AG09309 (cell line): ENCODE measurements around the gene SPINK7.

Source experiments
- DNase-seq: peaks from one replicate; pipeline ENCODE4 v3.0.0-alpha.2; 2010; ENCODE audit warnings: low read depth
- H3K4me3 ChIP-seq: 2 replicates; pipeline ENCODE4 v1.5.1; 2011; ENCODE audit warnings: mild to moderate bottlenecking, low read depth, low read length, moderate library complexity; ENCODE audit not compliant: control insufficient read depth
- TF ChIP-seq, protein P1 (sequence below): IDR thresholded peaks from 2 replicates; pipeline ENCODE4 v1.5.1; 2011; ENCODE audit warnings: mild to moderate bottlenecking, low read depth, low read length, inconsistent platforms; ENCODE audit not compliant: insufficient read depth, control insufficient read depth; ENCODE audit errors: missing control alignments

SPINK7 gene

DNA sequence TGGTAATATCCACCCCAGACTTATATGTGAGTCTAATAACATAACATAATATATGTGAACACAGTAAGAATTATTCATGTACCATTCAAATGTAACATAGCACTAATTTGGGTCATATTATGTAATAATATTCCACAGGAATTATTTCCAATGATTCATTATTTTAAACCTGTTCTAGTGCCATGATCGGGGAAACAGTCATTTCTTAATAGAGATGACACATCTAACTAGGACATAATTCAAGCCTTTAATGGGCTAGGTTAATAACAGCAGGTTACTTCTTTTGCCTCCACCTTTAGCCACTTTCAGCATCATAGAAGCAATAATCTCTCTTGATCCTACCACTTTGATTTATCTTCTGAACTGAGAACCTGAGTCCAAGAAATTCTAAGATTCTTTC is 35.5 kb downstream of the SPINK7 start:
- no peak overlapping the region for H3K4me3 ChIP-seq
- no peak for DNase-seq
- TF ChIP-seq, protein P1, sequence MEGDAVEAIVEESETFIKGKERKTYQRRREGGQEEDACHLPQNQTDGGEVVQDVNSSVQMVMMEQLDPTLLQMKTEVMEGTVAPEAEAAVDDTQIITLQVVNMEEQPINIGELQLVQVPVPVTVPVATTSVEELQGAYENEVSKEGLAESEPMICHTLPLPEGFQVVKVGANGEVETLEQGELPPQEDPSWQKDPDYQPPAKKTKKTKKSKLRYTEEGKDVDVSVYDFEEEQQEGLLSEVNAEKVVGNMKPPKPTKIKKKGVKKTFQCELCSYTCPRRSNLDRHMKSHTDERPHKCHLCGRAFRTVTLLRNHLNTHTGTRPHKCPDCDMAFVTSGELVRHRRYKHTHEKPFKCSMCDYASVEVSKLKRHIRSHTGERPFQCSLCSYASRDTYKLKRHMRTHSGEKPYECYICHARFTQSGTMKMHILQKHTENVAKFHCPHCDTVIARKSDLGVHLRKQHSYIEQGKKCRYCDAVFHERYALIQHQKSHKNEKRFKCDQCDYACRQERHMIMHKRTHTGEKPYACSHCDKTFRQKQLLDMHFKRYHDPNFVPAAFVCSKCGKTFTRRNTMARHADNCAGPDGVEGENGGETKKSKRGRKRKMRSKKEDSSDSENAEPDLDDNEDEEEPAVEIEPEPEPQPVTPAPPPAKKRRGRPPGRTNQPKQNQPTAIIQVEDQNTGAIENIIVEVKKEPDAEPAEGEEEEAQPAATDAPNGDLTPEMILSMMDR: no peak

DNA sequence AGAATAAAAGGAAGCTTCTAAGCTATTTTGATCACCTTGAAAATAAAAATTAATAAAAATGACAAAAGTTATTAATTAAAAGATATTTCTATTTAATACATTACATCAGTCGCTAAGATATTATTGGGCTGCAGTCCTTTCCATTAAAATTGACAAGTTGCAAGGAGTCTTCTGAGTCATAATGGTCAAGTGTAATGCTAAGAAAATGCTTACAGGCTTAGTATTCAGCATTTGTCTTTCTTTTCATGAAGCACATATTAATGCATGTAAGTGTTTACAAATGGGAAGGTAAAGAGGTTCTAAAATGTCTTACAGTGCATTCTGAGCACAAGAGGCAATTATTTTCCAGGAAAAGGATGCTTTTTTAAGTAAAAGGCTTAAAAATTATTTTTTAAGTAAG is 40.5 kb downstream of the SPINK7 start:
- TF ChIP-seq, protein P1: no peak
- no peak overlapping the region for H3K4me3 ChIP-seq
- DNase-seq: no peak

DNA sequence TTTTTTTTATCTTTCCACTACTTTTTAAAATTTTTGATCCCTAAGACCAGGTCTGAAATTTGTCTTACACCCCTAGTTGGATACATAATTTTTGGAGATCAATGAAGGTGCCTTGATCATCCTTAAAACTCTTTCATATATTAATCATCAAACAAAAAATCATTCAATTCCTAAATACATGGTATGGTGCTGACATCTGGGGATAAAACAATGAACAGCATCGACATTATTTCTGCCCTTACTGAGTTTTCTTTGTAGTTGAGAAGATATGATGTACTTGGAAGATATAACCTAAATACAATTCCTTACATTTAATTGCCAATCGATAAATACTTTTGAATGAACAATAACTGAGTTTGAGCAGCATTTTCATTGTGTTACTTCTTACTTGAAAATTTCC is 41.4 kb downstream of the SPINK7 start:
- TF ChIP-seq, protein P1: no peak
- H3K4me3 ChIP-seq: no peak overlapping the region
- DNase-seq: no peak

GRCh38 chr5:148364343-148364742 is 52.1 kb downstream of the SPINK7 start:
- DNase-seq: no peak
- TF ChIP-seq, protein P1: no peak
- H3K4me3 ChIP-seq: no peak overlapping the region
